Measurements from ENCODE around the gene LY86.

Gene LY86

DNA sequence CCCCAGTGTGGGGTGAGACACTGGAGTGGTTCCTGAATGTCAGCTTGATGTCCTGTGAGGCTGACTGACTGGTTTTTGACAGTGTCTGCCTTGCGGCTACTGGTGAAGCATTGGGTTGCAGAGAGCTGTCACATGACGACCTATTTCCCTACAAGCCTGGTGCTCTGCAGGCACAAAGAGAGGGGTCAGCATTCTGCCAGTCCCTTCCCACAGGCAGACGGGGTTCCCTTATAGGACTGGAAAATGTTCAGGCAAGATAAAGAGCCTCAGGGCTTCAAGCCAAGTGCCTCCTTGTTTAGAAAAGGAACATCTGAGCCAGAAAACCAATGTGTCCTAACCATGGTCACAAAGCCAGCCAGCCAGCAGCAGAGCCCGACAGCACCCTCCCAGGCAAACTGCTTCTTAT, 11.0 kb downstream of the LY86 start:
- Histone ChIP-seq H3K4me3 (IDR thresholded peaks at IDR 0.05; ENCODE audit: insufficient read depth, low read depth, low read length) (no peak overlapping the region), H3K4me2 (no peak overlapping the region), H3K27ac (no peak overlapping the region), H3K9ac (no peak overlapping the region), H3K36me3 (ENCODE audit: insufficient read depth) (no peaks in the 10 kb centered on the region), H3K79me2 (ENCODE audit: insufficient read depth, low read depth) (no peaks in the 10 kb centered on the region), H3K27me3 (ENCODE audit: insufficient read depth, low read depth) (no peaks in the 10 kb centered on the region), H3K4me1 (ENCODE audit: low read depth, poor library complexity, severe bottlenecking) (no peaks in the 10 kb centered on the region), H2AFZ (ENCODE audit: low read depth) (no peak overlapping the region), H4K20me1 (ENCODE audit: insufficient read depth) (no peaks in the 10 kb centered on the region)
- TF ChIP-seq CTCF (conservative IDR thresholded peaks at IDR 0.05; ENCODE audit: low read depth, low read length), result no peak

- H2AFZ ChIP-seq (ENCODE audit: low read depth), result no peak overlapping the region
- no peaks in the 10 kb centered on the region for H3K79me2 ChIP-seq (ENCODE audit: insufficient read depth, low read depth)
- H3K4me1 ChIP-seq (ENCODE audit: low read depth, poor library complexity, severe bottlenecking), result no peaks in the 10 kb centered on the region
- H3K4me3 ChIP-seq (IDR thresholded peaks at IDR 0.05; ENCODE audit: insufficient read depth, low read depth, low read length), result no peak overlapping the region
- no peak overlapping the region for H3K4me2 ChIP-seq
- H3K9ac ChIP-seq, result no peak overlapping the region
- H3K36me3 ChIP-seq (ENCODE audit: insufficient read depth), result no peaks in the 10 kb centered on the region
- no peaks in the 10 kb centered on the region for H3K27me3 ChIP-seq (ENCODE audit: insufficient read depth, low read depth)
- no peaks in the 10 kb centered on the region for H4K20me1 ChIP-seq (ENCODE audit: insufficient read depth)
- TF ChIP-seq CTCF (conservative IDR thresholded peaks at IDR 0.05; ENCODE audit: low read depth, low read length), result no peak
- no peak overlapping the region for H3K27ac ChIP-seq
Measured at GRCh38 chr6:6600875-6601274, 12.4 kb downstream of the LY86 start.

DNA sequence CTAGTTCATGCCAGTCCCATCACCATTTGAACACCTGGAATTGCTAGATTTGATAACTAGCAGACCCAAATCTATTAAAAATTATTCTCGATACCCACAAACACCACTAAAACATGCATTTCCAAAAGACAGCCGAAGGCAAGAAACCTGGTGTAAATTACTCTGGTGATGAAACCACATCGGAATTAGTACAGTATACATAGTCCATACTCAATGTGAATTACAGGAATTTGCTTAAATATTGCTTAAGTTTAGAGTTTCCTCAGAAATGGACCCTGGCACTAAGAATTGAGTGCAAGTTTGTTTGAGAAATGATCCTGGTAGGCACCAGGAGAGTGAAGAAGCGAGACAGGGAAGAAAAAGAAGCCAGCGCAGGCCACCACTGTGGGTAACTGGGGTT, 13.7 kb downstream of the LY86 start:
- H3K27me3 ChIP-seq (ENCODE audit: insufficient read depth, low read depth), result no peaks in the 10 kb centered on the region

GRCh38 chr6:6603317-6603716, 14.8 kb downstream of the LY86 start:
- no peaks in the 10 kb centered on the region for H3K79me2 ChIP-seq (ENCODE audit: insufficient read depth, low read depth)
- H3K36me3 ChIP-seq (ENCODE audit: insufficient read depth), result no peaks in the 10 kb centered on the region

More for the DNA sequence above, 13.7 kb downstream of the LY86 start:
- H2AFZ ChIP-seq (ENCODE audit: low read depth), result no peak overlapping the region
- H3K4me3 ChIP-seq (IDR thresholded peaks at IDR 0.05; ENCODE audit: insufficient read depth, low read depth, low read length), result no peak overlapping the region
- no peak overlapping the region for H3K4me2 ChIP-seq
- H3K36me3 ChIP-seq (ENCODE audit: insufficient read depth), result no peaks in the 10 kb centered on the region
- H3K27ac ChIP-seq, result no peak overlapping the region
- H3K79me2 ChIP-seq (ENCODE audit: insufficient read depth, low read depth), result no peaks in the 10 kb centered on the region
- no peak for TF ChIP-seq CTCF (conservative IDR thresholded peaks at IDR 0.05; ENCODE audit: low read depth, low read length)
- H3K4me1 ChIP-seq (ENCODE audit: low read depth, poor library complexity, severe bottlenecking), result no peaks in the 10 kb centered on the region
- no peaks in the 10 kb centered on the region for H4K20me1 ChIP-seq (ENCODE audit: insufficient read depth)
- H3K9ac ChIP-seq, result no peak overlapping the region

More at GRCh38 chr6:6603317-6603716, 14.8 kb downstream of the LY86 start:
- Histone ChIP-seq H3K9ac (no peak overlapping the region), H3K4me2 (no peak overlapping the region), H3K4me3 (IDR thresholded peaks at IDR 0.05; ENCODE audit: insufficient read depth, low read depth, low read length) (no peak overlapping the region), H3K27ac (no peak overlapping the region), H3K4me1 (ENCODE audit: low read depth, poor library complexity, severe bottlenecking) (no peaks in the 10 kb centered on the region), H2AFZ (ENCODE audit: low read depth) (no peak overlapping the region), H3K27me3 (ENCODE audit: insufficient read depth, low read depth) (no peaks in the 10 kb centered on the region), H4K20me1 (ENCODE audit: insufficient read depth) (no peaks in the 10 kb centered on the region)
- no peak for TF ChIP-seq CTCF (conservative IDR thresholded peaks at IDR 0.05; ENCODE audit: low read depth, low read length)

Data from KMS-11 (cell line).